NCI-H2081 treated with DMSO at 0.1 percent for 48 hours (cell line): ENCODE measurements around the gene UBE2D2.

Source experiments
- DNase-seq: peaks from one replicate; lab custom pipeline; 2025; lab: John Stamatoyannopoulos, UW

Gene UBE2D2

DNA sequence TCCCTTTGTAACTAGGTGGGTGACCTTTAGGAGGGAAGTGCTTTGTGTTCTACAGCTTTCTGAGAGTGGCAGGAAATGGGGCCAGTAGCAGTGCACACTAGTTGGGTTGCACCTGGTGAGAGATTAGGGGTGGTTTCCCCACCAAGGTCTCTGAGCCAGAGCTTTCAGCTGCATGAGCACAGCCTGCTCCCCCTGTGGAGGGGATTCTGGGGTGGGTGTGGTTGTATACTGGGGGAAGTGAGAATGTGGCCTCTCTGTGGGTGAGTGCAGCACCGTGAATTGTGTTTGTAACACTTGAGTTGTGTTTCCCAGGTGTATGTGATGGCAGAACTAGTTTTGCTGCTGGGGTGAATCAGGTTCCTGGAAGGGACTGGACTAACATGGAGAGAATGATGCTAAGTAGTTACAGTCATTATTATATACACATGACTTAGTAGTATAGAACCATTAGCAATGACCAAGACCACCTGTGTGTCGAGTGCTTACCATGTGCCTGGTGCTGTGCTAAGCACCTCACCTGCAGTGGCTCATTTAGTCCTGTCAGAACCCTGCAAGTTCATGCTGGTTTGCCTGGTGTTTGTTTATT is 75.2 kb downstream of the UBE2D2 start:
- DNase-seq = no peak

DNA sequence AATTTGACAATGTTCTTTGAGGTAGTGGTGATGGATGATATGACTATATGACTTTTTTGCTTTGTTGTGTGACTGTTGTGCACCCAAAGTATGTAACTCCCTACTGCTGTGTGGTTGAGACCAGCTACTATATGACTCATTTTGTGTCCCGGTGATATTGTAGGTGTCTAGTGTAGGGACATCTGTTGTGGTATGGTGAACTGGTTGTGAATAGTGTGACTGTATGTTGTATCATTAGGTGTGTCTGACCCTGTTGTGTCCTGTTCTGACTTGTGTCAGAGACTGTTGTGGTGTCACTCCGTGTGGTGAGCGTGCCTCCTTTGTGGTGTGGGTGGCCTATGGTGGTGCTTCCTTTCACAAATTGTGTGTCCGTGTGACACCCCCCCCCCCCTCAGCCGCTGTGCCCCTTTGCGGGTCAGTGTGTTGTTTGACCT is 75.9 kb downstream of the UBE2D2 start:
- no peak for DNase-seq

DNA sequence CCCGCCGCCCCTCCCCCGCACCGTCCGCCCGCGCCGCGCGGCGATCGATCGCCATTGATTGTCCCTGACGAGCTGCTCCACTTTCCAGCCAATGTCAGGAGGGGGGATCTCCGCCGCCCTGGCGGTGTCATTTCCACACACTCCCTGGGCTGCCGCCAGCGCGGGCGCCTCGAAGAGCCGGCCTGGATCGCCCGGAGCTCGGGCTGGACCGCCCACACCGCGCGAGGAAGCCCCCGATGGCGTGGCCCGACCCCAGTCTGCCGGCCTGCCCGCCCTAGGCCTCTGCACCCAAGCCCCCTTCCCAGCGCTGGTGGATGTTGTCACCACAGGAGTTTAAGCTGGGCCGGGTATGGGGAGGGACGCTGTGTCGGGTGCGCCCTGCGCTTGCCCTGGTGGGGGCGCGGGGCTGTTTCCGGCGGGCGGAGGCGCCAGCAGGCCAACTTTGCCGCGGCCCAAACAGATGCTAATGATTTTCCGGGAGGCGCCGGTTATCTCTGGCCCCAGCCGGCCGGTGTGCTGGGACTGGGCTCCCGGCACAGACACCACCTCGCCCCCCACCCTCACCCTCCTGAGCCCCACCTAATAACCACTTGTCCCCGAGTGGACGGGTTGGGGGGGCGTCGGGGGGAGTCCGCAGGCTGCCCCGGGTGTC is 76.4 kb downstream of the UBE2D2 start:
- DNase-seq = no peak

DNA sequence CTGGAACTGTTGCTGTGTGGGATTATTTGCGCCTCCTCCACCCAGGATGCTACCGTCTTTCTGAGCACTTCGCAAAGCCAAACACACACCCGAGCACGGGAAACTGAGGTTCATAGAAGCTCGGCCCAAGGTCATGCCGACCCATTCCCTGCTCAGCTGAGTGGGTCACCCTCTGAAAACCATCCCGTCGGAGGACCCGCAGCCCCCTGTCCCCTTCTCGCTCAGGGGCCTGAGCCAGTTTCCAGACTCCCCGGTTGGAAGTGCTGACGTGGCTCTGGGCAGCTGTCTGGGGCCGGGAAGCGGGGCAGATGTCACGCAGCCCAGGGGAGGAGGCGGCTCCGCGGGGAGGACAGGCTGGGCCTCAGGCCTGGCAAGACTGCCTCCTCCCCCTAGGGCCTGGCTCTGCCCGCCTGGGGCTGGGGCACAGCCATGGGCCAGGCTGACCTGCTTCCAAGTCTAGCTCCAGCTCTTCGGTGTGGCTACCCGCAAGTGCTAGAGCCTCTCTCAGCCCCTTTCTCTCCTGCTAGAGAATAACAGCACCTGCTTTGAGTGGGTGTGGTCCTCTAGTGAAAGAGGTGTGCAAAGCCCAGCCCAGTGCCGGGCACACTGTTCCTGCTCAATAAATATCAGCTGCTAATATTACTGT is 77.1 kb downstream of the UBE2D2 start:
- no peak for DNase-seq

DNA sequence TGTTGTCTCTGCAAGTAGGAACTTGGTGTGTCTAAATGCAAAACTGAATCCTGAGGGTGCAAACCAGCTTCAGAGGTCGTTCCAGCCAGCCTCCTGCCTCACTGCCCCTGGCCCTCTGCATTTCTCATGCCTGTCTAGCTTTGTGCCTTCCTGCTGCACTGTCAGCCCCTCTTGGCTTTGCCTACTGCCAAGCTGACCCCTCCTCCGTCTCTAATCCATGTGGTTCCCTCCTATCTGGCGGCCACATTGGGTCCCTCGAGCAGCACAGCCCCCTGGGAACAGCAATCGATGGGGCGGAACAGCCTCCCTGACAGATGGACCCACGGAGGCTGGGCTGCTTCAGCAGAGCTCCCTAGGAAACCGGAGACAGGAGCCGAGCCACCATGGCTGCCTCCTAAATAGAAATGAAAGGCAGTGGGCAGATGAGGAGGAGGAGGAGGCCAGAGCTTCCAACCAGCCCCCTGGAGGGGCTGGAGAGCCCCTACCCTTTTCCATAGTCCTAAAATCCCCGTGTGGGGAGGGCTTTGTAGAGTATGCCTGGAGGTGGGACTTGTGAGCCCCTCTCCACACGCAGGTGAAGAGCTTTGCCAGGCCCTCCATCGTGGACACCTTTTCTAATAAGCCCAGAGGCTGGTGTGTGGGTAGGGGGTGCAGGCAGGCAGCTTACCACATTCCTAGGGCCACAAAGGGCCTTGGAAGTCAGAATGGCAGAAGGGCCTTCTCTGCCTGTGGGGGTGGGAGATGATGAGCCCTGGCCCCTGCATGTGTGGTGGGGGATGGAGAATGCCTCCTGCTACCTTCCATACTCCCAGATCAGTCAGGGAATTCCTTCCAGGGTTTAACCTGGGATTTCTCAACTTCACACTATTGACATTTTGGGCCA is 77.8 kb downstream of the UBE2D2 start:
- DNase-seq = no peak

DNA sequence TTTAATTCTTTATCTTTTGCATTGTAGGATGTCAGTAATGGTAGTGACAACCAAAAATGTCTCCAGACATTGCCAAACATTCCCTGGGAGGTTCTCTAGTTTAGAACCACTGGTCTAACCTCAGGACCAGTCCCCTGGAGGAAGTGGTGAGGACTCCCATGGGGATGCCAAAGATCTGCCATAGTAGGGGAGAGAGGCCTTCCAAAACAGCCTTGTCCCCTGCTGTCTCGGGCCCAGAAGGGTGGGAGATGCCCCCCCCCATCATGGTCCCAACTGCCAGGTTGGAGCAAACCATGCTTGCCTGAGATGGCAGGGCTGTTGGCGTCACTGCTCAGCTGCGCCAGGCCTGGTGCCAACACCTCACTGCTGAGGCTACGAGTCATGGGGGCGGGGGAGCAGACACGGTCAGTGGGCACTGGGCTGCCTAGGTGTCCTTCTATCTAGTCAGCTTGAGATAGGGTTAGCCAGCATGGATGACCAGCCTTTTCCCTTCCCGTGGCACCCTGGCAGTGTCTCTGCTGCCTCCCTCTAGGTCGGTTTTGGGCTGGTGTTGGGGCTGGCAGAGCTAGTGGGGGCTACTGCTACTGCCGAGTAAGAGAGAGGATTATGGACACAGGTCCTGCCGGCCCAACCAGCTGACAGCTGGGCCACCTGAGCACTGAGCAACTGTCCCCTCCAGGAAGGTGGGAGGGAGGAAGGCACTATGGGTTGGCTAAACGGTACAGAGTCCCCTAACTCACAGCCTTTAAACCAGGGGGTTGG is 78.7 kb downstream of the UBE2D2 start:
- no peak for DNase-seq

DNA sequence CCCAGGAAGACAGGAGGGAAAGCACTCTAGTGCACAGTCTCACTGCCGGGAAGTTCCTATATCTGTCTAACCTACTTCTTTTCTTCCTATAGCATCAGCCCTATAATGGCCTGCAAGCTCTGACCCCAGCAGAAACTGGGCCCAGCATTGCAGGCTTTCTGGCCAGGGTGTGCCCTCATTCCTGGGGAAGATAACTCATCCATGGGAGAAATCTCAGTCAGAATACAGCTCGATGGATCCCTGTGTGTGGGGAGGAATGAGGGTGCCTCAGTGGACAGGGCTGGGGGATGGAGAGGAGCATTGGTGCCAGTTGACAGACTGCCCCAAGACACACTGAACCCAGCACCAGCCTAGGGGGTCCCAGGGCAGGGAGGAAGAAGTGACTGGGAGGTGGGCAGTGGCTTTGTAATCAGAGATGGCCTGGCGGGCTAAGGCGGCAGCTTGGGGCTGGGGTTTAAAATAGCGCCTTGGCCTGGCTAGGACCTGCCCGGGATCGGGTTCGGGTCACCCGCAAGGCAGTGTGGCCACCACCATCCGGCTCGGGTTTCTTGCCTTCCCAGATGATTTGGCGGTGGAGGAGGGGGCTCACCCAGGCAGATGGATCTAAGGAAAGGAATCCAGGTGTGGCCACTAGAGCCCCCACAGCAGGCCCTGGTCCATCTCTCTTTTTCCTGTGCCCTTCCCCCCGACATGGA is 79.4 kb downstream of the UBE2D2 start:
- no peak for DNase-seq

DNA sequence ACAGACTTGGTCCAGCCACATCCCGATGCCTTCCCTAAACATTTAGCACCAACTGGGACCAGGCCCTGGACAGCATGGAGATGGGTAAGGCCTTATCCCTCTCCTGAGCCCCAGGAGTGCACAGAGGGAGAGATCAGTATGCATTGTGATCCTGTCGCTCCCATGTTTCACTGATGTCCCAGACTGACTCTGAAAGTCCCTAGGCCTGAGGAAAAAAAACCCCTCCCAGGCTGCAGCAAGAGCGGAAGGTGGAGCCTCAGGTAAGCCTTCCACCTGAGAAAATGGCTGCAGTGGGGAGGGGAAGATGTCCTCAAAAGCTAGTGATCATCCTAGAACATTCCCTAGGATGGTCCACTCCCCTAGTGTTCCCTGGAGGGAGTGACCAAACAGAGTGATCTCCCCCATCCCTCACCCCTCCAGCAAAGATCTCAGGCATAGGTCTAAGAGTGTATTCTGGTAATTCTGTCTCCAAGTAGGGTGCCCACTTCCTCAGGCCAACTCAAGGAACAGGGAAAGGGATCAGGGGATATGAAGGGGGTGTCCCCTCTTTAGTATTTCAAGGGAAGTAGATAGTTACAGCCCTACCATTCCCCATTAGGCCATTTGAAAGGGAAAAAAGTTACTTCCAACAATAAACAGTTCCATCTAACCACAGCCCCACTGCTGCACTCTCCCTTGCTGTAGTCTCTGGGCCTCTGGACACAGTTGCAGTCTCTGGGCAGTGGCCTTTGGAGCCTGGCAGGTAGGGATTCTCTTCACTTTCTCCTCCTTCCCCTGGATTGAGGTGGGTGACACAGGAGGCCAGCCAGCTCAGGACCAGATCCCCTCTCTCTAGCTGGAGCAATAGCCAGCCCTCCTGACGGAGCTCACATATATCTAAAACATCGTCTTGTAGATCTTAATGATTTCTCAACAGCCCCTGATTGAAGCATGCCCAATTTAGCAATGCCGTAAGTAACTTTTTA is 80.3 kb downstream of the UBE2D2 start:
- no peak for DNase-seq

DNA sequence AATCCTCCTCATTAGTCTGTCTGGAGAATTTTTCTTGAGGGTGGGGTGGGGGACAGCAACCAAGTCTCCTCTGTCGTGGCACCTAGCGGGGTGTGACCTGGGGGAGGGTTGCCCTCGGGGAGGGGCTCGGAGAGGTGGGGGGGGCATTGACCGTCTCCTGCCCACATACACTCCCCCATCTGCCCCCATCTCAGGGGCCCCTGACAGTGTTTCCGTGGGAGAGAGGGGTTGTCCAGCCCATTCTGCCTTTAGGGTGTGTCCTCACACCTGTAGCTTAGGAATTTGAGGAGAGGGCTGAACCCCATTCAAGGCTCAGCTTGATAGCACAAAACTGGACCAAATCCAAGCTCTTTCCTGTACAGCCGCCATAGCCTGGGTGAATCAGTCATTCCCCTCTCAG is 81.1 kb downstream of the UBE2D2 start:
- DNase-seq = no peak

DNA sequence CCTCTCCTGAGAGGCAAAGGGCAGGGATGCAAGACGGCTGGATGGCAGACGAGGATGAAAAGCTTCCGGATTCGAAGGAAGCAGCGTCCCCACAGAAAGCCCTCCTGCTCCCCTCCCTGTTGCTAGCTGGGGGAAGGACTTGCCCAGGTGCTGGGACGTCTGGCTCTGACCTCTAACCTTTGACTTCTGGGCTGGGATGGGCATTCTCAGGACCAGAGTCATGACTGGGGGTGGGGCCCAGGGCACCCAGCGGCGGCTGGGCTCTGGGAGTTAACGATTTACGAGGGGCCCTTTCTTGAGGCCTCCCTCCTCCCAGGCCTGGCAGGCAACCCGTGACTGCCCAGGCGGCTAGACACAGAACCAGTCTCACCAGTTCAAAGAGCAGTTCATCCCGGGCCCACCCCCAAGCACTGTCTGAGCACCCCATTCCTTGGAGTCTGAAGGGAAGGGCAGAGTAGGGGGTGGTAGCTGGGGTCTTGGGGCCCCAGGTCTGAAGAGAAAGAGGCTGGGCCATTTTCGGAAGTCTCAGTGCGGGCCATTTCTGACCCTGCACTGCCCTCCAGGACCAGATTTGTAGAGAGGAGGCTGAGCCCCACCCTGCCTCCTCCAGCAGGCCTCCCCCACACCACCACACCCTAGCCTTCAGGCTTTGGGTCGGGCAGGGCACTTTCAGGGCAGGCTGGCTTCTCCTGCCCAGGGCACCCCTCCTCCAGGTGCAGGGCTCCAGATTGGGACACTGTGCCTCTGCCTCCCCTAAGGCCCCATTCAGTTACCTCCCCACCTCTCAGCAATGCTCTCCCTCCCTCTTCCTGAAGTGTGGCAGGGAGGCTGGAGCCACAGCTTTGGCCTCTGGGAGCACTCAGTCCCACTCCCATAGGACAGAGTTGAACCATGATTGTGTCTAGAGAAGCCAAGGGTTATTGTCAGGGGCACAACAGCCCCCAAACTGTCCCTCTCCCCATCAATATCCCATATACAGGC is 82.0 kb downstream of the UBE2D2 start:
- DNase-seq = no peak

DNA sequence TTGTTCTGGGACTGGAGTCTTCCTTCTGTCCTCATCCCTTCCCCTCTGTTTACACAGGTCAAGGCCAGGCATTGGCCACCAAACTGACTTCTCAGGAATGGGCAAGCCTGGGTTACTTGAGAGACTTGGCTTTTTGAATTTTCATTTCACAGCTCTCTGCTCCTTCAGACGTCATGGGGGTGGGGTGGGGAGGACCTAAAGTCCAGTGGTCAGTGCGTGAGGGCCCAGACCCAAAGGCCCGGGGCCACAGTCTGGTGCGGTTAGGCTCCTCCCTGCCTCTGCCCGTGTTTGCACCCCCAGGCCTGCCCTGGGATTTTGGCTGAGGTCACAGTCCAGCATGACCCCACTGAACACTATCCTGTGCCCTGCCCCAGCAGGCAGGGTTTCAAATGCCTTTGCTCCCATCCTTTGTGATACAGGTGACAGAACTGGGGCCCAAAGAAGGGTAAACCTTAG is 82.9 kb downstream of the UBE2D2 start:
- DNase-seq = no peak

DNA sequence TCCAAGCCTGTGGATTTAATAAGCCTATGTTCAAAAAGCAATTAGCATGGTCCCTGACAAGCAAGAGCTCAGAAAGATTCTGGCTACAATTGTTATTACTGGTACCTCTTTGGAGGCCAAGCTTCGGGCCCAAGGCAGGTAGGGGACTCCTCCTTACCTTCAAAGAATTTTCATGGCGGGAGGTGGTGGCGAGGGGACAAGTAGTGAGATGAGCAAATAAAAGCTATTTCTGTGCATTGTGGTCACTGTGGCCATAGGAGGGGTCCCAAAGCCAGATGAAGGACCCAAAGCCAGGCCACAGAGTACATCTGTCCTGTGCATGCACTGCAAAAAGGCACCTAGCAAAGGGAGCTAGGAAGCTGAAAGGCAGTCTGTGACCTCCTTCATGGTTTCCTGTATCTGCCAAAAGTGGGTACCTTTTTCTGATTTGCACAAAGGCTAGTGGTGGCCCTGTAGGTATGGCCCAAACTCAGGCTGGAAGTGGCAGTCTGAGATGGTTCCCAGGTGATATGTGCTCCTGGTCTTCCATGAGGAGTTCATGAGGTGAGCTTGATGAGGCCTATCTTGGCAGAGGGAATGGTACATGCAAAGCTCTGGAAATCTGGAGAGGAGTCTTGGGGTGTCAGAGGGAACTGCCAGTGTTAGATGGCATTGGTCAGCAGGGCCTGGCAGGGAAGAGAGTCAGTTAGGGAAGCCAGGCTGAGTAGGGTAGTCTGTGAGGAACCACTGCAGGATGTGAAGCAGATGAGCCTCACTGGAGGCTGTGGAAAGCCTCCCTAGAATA is 83.7 kb downstream of the UBE2D2 start:
- DNase-seq = no peak

DNA sequence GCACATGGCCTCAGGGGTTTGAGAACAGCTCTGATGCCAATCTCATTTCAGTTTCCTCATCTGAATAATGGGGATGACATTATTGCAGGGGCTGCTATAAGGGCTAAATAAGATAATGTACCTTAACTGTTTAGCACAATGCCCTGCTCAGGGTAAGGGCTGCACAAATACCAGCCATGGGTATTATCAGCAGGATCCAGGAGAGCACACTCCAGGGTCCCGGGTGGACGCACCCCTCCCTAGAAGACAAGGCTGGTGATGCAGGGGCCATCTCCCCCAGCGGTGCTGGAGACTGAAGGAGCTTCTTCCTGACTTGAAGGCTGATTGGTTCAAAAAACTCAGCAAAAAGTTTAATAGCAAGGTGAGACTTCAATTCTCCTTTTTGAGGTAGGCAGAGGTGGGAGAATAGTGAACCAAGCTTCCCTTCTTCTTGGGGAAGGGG is 84.3 kb downstream of the UBE2D2 start:
- DNase-seq = no peak

DNA sequence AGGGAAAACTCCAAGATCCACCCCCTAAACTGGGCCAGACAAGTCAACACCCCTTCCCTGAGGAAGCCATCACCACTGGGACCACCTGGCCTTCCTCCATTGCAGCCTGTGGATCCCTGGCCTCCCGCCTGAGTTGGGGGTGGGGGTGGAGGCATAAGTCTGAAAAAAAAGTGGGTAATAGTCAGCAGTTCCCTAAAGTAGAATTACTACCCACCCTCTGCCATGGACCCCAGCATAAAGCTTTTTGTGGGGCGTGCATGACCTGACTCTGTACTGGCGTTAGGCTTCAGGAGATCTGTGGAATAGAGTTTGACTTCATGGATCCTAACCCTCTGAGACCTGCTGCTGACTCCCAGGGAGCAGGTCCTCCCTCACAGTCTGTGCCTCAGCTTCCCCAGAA is 85.0 kb downstream of the UBE2D2 start:
- DNase-seq = no peak

DNA sequence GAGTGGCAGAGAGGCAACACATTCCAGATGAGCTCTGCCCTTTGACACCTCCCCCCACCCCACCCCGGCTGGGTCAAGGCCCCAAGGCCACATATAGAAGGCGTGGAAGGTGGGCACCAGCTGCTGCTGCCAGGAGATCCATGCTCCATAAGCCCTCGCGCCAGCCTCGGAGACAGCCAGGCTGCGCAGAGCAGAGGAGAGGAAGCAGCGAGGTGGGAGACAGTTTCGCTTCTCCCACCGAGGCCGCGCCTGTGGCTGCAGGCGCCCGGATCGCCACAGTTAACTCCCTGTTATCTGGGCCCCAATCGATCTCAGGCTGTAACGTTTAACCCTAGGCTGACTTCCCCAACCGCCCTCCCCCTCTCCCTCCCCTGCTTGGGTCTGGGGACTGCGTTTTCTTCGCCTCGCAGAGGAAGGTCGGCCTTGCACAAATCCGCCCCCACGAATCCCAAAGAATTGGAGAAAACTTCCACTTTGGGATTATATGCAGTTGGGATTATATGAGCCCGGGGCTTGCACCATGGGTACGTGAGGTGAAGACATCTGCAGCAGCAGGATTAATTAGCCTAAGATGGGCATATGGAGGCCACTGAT is 85.9 kb downstream of the UBE2D2 start:
- no peak for DNase-seq

DNA sequence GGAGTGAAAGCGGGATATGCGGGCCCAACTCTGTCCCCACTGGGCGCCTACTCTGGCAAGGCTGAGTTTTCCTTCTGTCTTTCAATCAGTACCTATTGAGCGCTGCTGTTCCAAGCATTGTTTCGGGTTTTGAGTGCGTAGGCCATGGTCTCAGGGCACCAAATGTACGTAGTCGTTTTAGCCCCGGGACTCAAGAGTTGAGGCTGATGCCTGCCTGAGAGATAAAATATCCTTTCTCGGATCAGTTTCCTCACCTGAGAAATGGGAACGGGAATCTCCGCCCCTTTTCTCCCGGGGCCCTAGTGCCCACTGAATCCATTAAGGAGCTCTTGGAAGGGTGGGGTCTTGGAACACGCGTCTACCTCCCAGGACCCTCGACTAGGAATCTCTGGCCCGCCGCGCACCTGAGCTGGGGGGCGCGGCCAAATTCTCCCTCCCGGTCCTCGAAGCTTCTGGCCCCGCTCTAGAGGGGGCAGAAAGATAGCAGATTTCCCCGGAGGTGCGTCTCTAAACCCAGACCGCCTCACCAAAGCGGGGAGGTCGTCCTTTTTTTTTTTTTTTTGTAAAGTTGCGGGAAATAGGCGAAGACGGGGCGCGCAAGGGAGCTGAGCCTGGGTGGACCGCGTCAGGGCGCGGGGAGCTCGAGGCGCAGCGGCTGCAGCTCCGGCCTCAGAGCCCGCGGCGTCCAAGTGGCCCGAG is 86.5 kb downstream of the UBE2D2 start:
- DNase-seq = no peak
